GM10847 (cell line): ENCODE results near the gene SLC2A5.

Source experiments
- POLR2A ChIP-seq: IDR thresholded peaks from 2 replicates; pipeline ENCODE4 v1.6.1; 2011; ENCODE audit not compliant: insufficient read length; ENCODE audit errors: extremely low read depth

The SLC2A5 gene

GRCh38 chr1:9078752-9079500, 9.5 kb upstream of the SLC2A5 start:
- no peak for TF ChIP-seq POLR2A

- TF ChIP-seq POLR2A = no peak
Observed at GRCh38 chr1:9078015-9078751, 8.7 kb upstream of the SLC2A5 start.

DNA sequence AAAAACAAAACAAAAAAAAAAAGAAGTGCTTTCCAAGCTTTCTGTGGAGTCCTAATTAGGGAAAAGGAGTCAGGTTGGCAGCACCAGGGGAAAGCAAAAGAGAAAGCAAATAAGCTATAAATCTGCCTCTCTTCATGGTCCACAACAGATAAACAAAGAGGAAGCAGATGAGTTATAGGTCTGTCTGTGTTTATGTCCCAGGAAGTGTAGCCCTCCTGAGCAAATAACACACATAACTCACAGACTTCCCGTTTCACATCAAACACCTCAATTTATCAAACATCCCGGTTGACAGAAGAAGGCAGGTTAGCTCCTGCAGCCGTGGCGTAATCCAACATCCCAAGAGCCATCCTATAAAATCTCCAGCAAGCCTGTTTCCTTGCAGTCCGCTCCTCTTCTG, 5.6 kb upstream of the SLC2A5 start:
- no peak for TF ChIP-seq POLR2A

DNA sequence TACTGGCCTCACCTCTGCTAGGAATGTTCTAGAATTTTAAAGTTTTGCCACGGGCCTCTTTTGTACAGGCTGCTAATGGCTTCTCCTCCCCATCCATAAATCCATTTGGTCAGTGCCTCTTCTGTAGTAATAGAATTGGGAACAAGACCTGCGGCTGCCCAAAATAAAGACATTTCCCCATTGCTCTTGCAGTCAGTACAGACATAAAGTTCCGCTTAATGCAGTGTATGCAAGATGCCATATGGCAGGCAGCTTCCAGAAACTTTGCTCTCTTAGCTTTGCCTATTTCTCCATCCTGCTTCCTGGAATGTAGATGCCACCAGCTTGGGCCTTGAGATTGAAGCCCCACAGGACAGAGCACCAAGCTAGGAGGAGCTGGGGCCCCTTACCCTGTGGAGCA, 3.7 kb upstream of the SLC2A5 start:
- no peak for TF ChIP-seq POLR2A

DNA sequence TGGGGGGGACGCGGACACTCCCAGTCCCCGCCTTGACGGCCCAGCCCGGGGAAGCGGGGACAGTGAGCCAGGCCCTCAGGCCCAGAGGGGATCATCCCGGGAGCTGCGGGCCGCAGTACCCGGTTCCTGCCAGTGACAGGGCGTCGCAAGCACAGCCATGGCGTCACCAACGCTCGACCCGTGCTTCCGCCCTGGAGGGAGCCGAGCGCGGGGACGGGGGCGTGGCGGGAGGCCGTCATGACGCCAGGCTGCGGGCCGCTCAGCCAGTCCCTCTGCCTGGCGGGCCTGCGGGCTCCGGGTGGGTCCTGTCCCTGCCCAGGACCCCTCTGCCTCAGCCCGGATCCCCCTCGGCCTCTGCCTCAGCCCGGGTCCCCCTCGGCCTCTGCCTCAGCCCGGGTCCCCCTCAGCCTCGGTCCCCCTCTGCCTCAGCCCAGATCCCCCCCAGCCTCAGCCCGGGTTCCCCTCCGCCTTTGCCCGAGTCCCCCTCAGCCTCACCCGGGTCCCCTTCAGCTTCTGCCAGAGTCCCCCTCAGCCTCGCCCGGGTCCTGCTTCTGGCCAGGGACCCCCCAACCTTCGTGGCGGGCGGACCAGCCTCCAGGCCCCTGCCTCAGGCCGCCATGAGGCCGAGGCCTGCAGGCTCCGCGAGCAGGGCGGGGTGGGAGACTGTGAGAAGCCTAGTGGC, 2.3 kb upstream of the SLC2A5 start:
- TF ChIP-seq POLR2A = no peak

DNA sequence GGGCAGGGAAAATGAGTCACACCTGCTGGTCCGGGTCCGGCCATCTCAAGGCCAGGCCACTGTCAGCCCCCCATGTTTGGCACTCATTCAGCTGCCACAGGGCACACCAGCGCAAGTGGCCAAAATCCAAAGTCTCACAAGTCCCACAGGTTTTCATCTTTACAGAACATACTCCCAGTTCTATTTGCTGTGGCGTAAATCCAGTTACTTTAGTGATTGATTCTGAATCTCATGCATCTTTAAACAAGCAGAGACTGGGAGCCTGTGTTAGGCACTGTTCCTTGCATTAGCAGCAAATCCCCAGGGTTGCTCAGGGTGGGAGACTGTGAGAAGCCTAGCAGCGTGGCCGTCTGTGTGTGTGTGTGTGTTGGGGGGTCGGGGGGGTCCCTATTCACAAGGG, 1.1 kb upstream of the SLC2A5 start:
- no peak for TF ChIP-seq POLR2A

DNA sequence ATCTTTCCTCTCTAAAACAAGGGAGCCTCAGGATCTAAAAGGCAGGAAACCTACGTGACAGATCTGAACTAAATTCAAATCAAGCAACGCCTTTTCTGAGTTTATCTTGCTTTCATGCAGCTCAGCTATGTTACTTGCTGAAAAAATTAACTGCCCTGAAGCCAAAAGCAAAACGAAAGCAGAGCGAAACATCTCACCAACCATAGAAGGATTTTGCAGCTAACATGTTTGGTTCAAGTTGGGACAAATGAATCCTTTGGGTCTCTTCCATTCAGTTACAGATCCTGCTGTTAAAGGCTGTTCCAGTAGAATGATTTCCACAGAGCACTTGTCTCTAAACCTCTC, 482 bp downstream of the SLC2A5 start:
- TF ChIP-seq POLR2A = no peak

- no peak for TF ChIP-seq POLR2A
Observed at GRCh38 chr1:9066945-9067807, 2.3 kb downstream of the SLC2A5 start.

GRCh38 chr1:9065213-9065751, 4.2 kb downstream of the SLC2A5 start:
- no peak for TF ChIP-seq POLR2A

DNA sequence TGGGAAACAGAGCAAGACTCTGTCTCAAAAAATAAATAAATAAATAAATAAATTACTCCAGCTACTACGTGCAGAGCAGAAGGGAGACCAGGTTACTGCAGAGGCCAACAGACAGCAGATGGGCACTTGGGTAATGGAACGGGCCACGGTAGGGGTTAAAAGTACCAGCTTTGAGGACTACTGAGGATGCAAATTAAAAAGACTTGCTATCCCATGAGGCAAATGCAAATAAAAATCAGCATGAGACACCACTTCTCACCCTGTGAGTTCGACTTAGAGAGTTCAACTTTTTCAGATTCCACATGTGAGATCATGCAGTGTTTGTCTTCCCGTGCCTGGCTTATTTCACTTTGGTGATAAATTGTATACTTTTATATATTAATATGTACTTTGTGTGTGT, 6.6 kb downstream of the SLC2A5 start:
- TF ChIP-seq POLR2A = no peak

DNA sequence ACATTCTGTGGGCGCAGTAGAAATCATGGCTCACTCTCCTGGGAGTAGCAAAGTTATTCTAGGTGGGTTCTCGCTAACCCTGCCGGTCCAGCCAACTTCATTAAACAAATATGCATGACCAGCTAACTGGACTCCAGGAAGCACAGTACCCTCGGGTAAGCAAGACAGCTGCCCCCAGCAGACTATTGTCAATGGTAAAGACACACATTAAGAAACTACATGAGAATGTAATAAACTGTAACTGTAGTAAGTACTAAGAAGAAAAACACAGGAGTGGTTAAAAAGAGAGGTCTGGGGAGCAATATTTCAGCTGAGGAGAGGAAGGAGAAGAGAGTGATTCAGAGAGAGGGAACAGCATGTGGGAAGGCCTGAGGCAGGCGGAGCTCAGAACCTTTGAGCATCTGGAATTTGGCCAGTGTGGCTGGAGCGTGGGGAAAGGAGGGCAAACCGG, 7.4 kb downstream of the SLC2A5 start:
- TF ChIP-seq POLR2A = no peak

- no peak for TF ChIP-seq POLR2A
Observed at GRCh38 chr1:9061252-9061960, 8.0 kb downstream of the SLC2A5 start.

DNA sequence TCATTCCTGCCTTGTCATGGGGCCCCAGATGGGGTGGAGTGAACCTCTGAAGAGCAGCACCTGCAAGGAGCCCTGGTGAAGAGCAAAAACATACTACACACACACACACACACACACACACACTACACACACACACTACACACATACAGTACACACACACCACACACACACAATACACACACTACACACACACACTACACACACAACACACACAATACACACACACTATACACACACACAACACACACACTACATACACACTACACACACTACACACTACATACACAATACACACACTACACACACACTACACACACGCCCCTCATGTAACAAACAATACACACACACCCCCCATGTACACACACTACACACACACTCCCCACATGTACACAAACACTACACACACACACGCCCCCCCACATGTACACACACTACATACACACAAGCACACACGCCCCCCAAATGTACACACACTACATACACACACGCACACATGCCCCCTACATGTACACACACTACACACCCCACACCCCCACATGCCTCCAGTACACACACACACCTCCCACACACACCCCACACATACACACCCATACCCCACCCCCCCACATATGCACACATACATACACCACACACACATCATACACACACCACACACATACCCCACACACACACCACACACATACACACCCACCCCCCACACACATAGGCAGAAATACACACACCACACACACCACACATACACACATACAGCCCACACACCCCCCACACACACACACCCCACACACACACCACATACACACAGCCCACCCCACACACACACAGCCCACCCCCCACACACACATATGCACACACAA, 9.3 kb downstream of the SLC2A5 start:
- no peak for TF ChIP-seq POLR2A

- no peak for TF ChIP-seq POLR2A
Observed at GRCh38 chr1:9058465-9058864, 11.0 kb downstream of the SLC2A5 start.

GRCh38 chr1:9057851-9058250, 11.6 kb downstream of the SLC2A5 start:
- TF ChIP-seq POLR2A = no peak
